Endothelial cell of hepatic sinusoid (primary cell): Measurements from ENCODE around the gene MTPN.

Experiments used
- in situ Hi-C: cut with HindIII; loops from 2 replicates; pipeline ENCODE4 v1.10.0; 2017; ENCODE audit warnings: low sequenced_read_pairs

MTPN gene, protein sequence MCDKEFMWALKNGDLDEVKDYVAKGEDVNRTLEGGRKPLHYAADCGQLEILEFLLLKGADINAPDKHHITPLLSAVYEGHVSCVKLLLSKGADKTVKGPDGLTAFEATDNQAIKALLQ

DNA sequence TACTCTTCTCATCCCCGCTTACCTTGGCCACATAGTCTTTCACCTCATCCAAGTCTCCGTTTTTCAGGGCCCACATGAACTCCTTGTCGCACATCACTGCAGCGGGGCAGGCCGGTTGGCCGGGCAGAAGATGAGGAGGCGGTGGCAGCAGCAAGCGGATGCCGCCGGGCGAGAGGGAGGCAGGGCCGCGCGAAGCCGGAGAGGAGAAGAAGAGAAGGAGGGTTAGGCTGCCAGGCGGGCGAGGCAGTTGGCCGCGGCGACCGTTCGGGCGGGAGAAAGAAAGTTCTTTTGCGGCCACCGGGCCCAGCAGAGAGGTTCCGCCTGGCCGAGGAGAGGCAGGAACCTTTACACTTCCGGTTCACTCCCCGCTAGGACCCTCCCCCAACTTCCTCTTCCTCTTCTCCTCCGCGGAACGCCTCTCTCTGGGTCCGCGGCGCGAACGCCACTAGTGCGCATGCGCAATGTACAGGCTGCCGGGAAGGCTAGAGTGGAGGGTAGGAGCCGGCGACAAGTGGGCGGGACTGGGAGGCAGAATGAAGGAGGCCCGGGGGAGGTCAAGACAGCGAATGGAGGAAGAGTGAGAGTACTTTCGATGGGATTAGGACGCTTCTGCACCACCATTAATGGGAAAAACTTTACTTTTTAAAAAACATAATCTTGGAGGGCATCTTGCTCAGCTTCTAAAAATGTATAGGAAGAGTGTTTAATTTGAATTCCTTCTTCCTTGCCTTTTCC, at the start of gene MTPN:
MTPN (minus strand) TSS at position 353 of the 735 bp plus-strand sequence; CDS start at position 94, 259 bp downstream.
- in situ Hi-C loops: no loop called here

DNA sequence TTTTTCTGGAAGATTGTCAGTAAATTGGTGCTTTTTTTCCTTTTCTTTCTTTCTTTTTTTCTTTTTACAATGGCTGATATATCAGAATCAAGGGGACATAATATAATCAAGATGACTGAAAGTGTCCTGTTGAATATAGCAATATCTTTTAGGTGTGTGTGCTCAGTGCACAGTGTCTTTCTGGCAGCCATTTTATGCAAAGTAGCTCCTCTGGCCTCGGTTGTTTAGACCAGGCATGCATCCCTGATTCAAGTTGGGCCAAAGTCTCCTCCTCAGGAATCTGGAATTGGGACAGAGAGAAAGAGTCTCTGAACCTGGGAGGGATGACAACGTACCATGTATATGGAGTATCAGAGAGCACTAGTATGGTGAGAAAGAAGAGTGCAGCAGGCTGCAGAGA, 49.0 kb upstream of the MTPN start:
- in situ Hi-C loops: no loop called here

DNA sequence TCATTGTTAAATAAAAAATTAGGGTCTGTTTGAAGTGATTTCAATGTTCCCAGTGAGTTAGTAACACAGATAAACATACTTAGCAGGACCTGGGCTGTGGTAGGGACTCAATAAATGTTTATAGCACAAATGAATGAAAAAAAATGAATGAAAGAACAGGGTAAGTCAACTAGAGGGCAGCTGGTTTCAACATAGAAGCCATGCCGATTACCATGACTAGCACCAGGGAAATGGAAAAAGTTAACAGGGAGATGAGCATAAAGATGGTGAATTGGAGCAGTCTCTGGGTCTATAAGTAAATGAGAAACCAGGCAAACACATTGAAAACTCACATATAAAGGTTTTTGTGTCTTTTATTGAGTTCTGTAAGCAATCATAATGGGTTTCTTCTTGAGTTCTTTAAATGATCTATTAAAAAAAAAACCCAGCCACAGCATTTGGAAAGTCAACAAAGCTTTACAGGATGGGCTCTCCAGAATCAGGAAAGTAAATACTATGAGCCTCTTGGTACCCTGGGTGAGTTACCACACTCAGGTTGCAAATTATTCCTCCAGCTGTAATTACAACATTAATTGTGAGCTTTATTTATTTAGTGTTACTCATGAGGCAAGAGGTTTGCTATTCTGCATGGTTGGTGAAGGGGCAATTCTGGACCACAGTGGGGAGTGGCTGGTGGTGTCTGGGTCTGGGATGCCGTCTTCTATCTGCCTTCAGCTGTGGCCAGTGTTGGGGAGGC, 46.1 kb upstream of the MTPN start:
- in situ Hi-C loops: loop anchor here (25.0 kb wide), 1 partner anchor 186 kb away; no protein-coding TSS in a partner anchor

DNA sequence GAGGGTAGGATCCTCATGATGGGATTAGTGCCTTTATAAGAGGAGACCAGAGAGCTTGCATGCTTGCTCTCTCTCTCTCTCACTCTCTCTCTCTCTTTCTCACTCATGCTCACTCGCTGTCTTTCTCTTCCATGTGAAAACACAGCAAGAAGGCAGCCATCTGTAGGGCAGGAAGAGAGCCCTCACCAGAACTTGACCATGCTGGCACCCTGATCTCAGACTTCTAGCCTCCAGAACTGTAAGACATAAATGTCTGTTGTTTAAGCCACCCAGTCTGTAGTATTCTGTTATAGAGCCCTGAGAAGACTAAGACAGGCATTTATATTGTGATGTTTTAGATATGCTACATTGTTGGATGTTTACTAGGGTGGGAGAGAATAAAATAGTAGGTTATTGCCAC, 43.4 kb upstream of the MTPN start:
- in situ Hi-C loops: loop anchor here (25.0 kb wide), 1 partner anchor 183 kb away; no protein-coding TSS in a partner anchor

DNA sequence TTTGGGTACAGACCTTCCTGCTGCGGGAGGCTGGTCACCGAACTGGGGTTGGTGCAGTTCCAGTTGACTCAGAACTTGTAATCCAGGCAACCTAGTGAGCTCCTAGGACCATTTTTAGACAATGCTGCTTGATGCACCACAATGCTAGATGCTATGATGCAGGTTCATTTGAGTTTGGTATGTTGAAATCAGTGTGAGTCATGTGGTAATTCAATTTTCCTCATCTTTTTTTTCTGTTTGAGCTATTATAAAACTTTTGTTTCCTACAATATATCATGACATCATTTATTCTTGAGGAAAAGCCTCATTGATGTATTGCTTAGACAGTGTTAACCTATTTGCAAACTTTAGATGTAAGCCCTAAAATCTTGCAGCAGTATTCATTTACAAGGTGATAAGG, 40.9 kb upstream of the MTPN start:
- in situ Hi-C loops: loop anchor here (25.0 kb wide), 1 partner anchor 181 kb away; no protein-coding TSS in a partner anchor

DNA sequence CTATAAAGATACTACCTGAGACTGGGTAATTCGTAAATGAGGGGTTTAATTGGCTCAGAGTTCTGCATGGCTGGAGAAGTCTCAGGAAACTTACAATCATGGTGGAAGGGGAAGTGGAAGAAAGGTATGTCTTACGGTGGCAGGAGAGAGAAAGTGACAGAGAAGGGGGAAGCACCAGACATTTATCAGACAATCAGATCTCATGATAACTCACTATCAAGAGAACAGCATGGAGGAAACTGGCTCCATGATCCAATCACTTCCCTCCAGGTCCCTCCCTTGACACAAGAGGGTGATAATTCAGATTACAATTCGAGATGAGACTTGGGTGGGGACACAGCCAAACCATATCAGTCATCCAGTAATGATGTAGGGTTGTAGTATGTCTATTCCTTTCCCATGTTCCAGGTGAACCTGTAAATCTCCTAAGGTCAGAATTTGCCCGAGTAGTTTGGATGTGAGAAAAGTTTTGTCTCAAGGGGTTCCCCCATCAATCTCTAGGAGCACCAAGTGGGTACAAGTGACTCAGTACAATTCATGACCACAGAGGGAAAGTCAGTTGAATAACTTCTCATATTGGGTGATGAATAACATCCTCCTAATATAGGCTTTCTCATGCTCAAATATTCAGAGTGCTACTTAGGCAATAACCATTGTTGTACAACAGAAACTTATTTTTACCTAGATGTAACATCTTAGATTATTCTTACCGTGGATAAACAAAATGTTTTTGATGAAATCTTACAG, 39.7 kb upstream of the MTPN start:
- in situ Hi-C loops: loop anchor here (25.0 kb wide), 1 partner anchor 180 kb away; no protein-coding TSS in a partner anchor

DNA sequence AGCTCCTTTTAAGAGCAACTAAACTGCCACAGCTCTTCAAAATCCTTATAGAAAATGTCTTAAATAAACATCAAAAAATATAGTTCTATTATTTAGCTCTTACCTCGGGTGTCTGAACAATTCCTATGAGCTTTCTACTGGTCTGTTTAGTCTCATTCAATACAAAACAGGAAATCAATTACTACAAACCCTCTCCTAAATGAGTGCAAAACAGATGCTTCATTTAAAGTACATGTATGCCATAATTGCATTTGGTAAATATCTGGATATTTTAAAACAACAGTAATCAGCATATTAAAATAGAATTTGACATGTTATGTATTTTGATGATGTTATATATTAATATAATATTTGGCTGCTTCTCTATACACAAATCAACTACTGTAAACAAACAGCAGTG, 38.5 kb upstream of the MTPN start:
- in situ Hi-C loops: loop anchor here (25.0 kb wide), 1 partner anchor 178 kb away; no protein-coding TSS in a partner anchor

DNA sequence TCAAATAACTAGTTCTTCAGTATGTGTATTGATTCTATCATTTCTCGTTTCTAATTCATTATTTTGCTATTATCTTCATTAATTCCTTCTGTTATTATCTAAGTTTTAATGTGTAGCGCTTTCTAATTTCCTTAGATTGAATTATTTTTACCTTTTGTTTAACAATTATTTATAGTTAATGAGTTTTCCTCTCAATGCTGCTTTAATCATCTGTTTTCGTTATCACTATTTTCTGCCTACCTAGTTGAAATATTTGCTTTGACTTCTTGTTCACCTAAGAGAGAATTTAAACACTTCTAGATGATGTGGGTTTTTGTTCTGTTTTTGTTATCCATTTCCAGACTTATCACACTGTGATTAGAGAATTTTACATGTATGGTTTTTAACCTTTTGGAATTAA, 37.5 kb upstream of the MTPN start:
- in situ Hi-C loops: loop anchor here (25.0 kb wide), 1 partner anchor 177 kb away; no protein-coding TSS in a partner anchor

DNA sequence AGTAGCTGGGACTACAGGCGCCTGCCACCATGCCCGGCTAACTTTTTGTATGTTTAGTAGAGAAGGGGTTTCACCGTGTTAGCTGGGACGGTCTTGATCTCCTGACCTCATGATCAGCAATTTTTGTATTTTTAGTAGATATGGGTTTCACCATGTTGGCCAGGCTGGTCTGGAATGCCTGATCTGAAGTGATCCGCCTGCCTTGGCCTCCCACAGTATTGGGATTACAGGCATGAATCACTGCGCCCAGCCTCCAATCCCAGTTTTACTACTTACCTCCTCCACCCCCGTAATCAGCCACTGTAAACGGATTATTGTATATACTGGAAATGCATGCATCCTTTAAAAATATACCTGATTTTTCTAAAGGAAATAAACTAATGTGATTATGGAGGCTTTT, 35.1 kb upstream of the MTPN start:
- in situ Hi-C loops: loop anchor here (25.0 kb wide), 1 partner anchor 175 kb away; no protein-coding TSS in a partner anchor

DNA sequence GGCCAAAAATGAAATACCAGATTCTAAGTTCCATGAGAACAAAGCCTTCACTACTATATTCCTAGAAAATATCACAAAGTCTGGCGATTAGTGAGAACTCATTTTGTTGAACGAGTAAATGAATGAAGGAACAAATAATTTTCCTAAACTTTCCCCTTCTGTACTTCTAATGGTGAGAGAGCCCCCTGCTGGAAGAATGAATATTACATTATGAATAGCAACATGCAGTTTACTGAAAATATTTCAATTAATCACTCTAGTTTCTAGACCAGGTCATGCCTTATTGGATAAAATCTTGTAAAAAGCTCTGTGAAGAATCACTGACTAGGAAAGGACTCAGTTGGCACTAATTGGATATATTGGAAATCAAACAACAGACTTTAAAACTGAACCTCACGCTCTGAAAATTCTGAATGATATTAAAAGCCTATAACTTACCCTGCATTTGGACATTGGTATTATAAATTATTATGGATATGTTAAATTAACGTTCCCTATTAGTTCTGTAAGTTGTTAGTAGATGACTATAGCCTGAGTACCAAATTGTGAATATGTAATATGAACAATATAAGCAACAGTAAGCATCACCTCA, 32.4 kb upstream of the MTPN start:
- in situ Hi-C loops: loop anchor here (25.0 kb wide), 1 partner anchor 172 kb away; no protein-coding TSS in a partner anchor

DNA sequence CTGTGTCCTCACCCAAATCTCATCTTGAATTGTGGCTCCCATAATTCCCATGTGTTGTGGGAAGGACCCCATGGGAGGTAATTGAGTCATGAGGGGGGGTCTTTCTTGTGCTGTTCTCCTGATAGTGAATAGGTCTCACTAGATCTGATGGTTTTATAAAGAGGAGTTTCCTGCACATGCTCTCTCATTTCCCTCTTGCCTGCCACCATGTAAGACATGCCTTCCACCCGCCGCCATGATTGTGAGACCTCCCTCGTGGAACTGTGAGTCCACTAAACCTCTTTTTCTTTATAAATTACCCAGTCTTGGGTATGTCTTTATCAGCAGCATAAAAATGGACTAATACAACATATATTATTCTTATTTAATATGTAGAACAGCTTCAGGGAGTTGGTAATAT, 29.0 kb upstream of the MTPN start:
- in situ Hi-C loops: loop anchor here (25.0 kb wide), 1 partner anchor 169 kb away; no protein-coding TSS in a partner anchor

DNA sequence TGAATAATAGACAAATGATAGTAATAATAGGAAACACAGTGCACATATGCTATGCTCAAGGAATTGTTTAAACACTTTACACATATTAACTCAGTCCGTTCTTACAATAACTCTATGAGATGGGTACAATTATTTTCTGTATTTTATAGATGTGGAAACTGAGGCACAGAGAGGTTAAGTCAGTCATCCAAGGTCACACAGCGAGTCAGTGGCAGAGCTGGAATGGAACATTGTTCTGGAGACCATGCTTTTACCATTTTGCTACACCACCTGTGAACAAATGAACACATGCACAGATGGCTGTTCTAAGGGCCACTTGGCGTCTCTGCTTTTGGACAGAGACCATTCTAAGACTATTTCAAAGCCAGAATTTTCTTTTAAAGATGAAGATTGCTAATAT, 26.9 kb upstream of the MTPN start:
- in situ Hi-C loops: loop anchor here (25.0 kb wide), 1 partner anchor 167 kb away; no protein-coding TSS in a partner anchor

DNA sequence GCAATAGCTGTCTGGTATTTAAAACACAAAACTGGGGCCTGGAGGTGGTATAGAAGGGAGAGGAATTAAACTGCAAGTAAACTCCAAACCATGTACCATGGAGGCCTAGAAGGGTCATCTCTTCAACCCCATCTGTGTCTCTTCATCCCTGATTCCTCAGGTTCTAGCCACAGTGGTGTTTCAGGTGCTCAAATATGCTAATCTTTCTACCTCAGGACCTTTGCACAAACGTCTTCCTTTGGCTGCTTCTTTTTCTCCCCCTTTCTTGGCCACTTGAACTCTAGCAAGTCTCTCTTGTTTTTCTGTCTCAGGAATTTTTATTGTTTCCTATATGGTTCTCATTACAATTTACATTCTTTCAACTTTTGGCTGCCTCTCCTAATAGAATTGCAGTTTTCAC, 25.6 kb upstream of the MTPN start:
- in situ Hi-C loops: loop anchor here (25.0 kb wide), 1 partner anchor 166 kb away; no protein-coding TSS in a partner anchor

DNA sequence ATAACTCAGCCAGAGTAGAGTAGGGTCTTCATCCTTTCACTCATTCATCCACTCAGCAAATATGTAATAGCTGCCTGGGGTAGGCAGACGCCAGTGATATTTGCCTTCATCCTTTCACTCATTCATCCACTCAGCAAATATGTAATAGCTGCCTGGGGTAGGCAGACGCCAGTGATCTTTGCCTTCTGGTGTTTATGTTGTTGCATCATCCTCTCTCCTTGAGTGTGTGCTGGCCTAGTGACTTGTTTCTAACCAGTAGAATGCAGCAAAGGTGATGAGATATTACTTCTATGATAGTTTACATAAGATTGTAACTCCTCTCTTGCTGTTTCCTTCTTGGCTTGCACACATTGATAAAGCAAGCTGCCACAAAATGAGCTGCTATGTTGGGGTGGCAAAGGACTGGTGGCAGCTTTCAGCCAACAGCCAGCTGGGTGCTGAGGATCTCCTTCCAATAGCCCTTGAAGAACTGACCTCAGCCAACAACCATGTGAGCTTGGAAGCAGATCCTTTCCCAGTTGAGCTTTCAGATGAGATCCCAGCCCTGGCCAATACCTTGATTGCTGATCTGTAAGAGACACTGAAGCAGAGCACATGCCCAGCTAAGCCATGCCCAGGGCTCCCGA, 23.2 kb upstream of the MTPN start:
- in situ Hi-C loops: loop anchor here (25.0 kb wide), 1 partner anchor 163 kb away; no protein-coding TSS in a partner anchor

DNA sequence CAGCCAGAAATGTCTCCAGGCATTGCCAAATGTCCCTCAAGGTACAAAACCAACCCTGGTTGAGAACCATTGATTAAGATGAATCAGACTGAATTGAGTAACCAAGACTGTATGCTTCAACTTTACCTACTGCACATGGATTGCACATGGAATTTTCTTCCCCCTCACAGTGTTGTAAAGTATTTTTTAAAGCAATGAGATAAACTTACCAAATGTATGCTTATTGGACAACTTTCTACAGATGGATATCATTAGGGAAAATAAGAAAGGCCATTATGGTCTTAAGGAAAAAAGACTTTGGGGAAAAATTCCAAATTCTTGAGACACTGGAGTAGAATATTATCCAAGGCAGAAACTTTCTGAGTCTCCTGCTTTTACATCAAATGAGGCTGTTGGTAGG, 20.9 kb upstream of the MTPN start:
- in situ Hi-C loops: no loop called here

DNA sequence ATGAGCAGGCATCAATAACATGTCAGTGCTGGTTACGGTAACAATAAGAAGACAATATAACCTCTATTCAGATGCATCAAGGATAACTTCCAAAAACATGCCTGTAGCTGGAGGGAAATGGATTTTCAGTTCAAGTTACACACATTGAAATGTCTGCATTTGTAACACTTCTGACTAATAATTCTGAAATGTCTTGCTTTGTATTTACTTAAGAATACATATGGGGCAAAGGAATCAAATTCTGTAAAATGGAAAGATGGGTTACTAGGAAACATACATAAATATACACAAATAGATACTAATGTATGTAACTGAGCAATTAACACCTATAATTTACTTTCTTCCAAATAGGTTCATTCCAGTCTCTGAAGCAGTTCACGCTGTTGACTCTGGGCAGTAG, 18.6 kb upstream of the MTPN start:
- in situ Hi-C loops: no loop called here

DNA sequence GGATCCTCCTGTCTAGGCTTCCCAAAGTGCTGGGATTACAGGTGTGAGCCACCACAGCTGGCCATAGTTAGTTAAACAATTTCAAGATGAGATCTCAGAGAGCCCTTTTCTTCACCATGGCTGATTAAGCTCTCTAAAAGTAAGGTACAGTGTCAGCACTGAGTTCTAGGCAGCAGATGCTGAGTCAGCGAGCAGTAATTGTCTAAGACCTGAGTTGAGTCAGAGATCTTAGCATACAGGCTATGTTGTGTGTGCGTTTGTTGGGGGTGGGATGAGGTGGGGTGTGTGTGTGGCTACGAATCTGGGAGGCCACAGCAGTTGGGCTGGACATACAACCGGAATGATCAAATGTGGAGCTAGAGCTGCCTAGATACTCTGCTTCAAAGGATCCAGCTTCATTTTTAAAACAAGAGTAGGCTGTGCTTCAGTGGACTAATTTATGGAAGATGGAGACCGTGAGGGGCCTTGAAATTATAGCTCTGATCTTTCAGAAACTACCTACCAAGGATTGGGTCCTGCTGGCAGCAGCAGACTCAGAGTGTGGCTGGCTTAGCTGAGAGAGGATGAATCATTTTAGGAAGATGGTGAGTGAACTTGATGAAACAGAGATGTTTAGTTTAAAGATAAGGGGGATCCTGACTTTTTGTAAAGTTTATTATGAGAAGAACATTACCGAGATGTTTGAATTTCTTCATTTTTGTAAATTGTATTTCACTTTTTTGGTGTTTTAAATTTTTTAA, 17.5 kb upstream of the MTPN start:
- in situ Hi-C loops: no loop called here

DNA sequence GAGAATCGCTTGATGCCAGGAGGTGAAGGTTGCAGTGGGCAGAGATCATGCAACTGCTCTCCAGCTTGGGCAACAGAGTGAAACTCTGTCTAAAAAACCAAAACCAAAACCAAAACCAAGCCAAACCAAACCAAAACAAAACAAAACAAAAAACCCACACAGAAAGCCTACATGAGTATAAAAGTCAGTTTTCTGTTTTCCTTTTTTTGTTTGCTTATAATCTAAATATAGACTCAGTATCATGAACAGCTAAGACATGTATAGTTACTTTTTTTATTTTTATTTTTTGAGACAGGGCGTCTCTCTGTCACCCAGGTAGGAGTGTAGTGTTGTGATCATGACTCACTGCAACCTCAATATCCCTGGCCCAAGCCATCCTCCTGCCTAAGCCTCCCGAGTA, 16.8 kb upstream of the MTPN start:
- in situ Hi-C loops: no loop called here

DNA sequence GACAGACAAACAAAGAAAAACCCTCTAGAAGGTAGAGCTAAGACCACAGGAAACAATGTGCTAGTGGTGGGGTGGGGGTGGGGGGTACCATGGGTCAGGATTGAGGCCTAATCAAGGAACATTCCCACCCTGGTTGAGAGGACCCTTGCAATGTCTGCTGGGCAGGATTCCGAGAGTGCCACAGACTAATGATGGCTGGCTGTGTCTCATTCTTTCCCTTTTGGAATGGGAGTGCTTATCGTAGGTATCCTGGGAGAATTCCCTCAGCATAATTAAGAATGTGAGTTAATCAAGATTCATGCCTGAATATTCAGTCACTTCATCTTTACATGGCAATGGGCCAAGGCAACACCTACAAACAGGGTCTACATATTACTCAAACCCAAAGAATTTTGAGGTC, 14.7 kb upstream of the MTPN start:
- in situ Hi-C loops: no loop called here
